Ascending aorta (tissue), 2 donors: ENCODE results near the gene HDAC9. TPM values are rescaled to one million over a fixed set of nuclear protein-coding genes. Genes with fewer than 3 reads are reported as not detected.
A peak's percentile ranks its signal among the peaks of the same experiment; 100 is the strongest.

Experiments used
- DNase-seq, 2 donors: peaks; one replicate each; pipeline ENCODE4 v3.0.0-alpha.2; 2019; ENCODE audit warnings: low spot score in 2 of 2
- H3K27ac ChIP-seq, 2 donors: fragments of 200-600 bp; sonication (generic); one replicate each; pipeline ENCODE4 v1.5.1; 2016 to 2017; ENCODE audit warnings: mild to moderate bottlenecking in 1 of 2
- H3K27me3 ChIP-seq: fragments of 200-600 bp; sonication (generic); one replicate; pipeline ENCODE4 v1.5.1; 2017
- H3K36me3 ChIP-seq, 2 donors: fragments of 200-600 bp; sonication (generic); one replicate each; pipeline ENCODE4 v1.5.1; 2016
- H3K4me1 ChIP-seq, 2 donors: fragments of 200-600 bp; sonication (generic); one replicate each; pipeline ENCODE4 v1.5.1; 2016 to 2017; ENCODE audit warnings: mild to moderate bottlenecking in 1 of 2
- H3K4me3 ChIP-seq, 2 donors: fragments of 200-600 bp; sonication (generic); one replicate each; pipeline ENCODE4 v1.5.1; 2016 to 2017; ENCODE audit warnings: mild to moderate bottlenecking in 1 of 2
- H3K9me3 ChIP-seq, 2 donors: fragments of 200-600 bp; sonication (generic); one replicate each; pipeline ENCODE4 v1.5.1; 2016
- CTCF ChIP-seq, 3 experiments: fragments of 200-600 bp in 2 of 3; fragments of 450-650 bp in 1 of 3; sonication (generic) in 2 of 3; IDR thresholded peaks; one replicate each; pipeline ENCODE4 v1.5.1; 2016 to 2019; ENCODE audit warnings: antibody characterized with exemption in 3 of 3, mild to moderate bottlenecking in 1 of 3, moderate library complexity in 1 of 3
- intact Hi-C: fragments of 100-400 bp; cut with DNase I; formaldehyde crosslinking; loops from one replicate; pipeline ENCODE4 v1.15.1; 2023
- total RNA-seq: library from RNA; depleted of rRNA; stranded (reverse); fragments of >200 nt; gene quantifications from one replicate; pipeline ENCODE4 v1.1.0, GENCODE V29; 2016

Gene HDAC9
- total RNA-seq, 1 donor from 2014 or later: 33.4 TPM

- Histone ChIP-seq H3K4me3 (no peak overlapping the region), H3K36me3 (peaks cover 0 to 6% of the 10 kb centered on the region in 2 donors), H3K27me3 (no peaks in the 10 kb centered on the region), H3K27ac (no peak overlapping the region), H3K9me3 (no peaks in the 10 kb centered on the region), H3K4me1 (peaks cover 0 to 6% of the 10 kb centered on the region in 2 donors)
- no peak for TF ChIP-seq CTCF (IDR thresholded peaks at IDR 0.05)
- no peak for DNase-seq
- intact Hi-C loops: no loop called here
These were observed 504.9 kb downstream of the HDAC9 start for GRCh38 chr7:19000410-19000809.

GRCh38 chr7:19001854-19002253 is 506.3 kb downstream of the HDAC9 start:
- Histone ChIP-seq H3K27me3 (no peaks in the 10 kb centered on the region), H3K27ac (no peak overlapping the region), H3K4me1 (peaks cover 0 to 6% of the 10 kb centered on the region in 2 donors), H3K36me3 (peaks cover 0 to under 1% of the 10 kb centered on the region in 2 donors), H3K4me3 (no peak overlapping the region), H3K9me3 (no peaks in the 10 kb centered on the region)
- intact Hi-C loops: no loop called here
- TF ChIP-seq CTCF (IDR thresholded peaks at IDR 0.05): no peak
- DNase-seq: no peak

- peak overlapping the region; percentile 8 to 34 for H3K27ac ChIP-seq
- no peaks in the 10 kb centered on the region for H3K4me1 ChIP-seq
- no peak for DNase-seq
- no peaks in the 10 kb centered on the region for H3K36me3 ChIP-seq
- intact Hi-C loops: no loop called here
- no peak for TF ChIP-seq CTCF (IDR thresholded peaks at IDR 0.05)
- no peaks in the 10 kb centered on the region for H3K9me3 ChIP-seq
- H3K4me3 ChIP-seq: no peak overlapping the region
- H3K27me3 ChIP-seq: no peaks in the 10 kb centered on the region
These were observed 513.8 kb downstream of the HDAC9 start for GRCh38 chr7:19009241-19009935.

- intact Hi-C loops: no loop called here
- Histone ChIP-seq H3K4me3 (no peak overlapping the region), H3K36me3 (no peaks in the 10 kb centered on the region), H3K4me1 (no peaks in the 10 kb centered on the region), H3K27ac (no peak overlapping the region), H3K27me3 (no peaks in the 10 kb centered on the region), H3K9me3 (no peaks in the 10 kb centered on the region)
- TF ChIP-seq CTCF (IDR thresholded peaks at IDR 0.05): no peak
- DNase-seq: no peak
These were observed 514.4 kb downstream of the HDAC9 start for GRCh38 chr7:19009936-19010280.

GRCh38 chr7:19011212-19011611 is 515.7 kb downstream of the HDAC9 start:
- no peak for TF ChIP-seq CTCF (IDR thresholded peaks at IDR 0.05)
- Histone ChIP-seq H3K27ac (no peak overlapping the region), H3K4me1 (no peaks in the 10 kb centered on the region), H3K9me3 (peaks cover 0 to 5% of the 10 kb centered on the region in 2 donors), H3K27me3 (no peaks in the 10 kb centered on the region), H3K4me3 (no peak overlapping the region), H3K36me3 (no peaks in the 10 kb centered on the region)
- DNase-seq: no peak
- intact Hi-C loops: no loop called here

GRCh38 chr7:19015098-19015497 is 519.5 kb downstream of the HDAC9 start:
- DNase-seq: no peak
- Histone ChIP-seq H3K36me3 (no peaks in the 10 kb centered on the region), H3K4me3 (no peak overlapping the region), H3K27me3 (no peaks in the 10 kb centered on the region), H3K4me1 (no peaks in the 10 kb centered on the region), H3K9me3 (peaks cover 0 to 14% of the 10 kb centered on the region in 2 donors), H3K27ac (no peak overlapping the region)
- intact Hi-C loops: no loop called here
- no peak for TF ChIP-seq CTCF (IDR thresholded peaks at IDR 0.05)
